Fibroblast of villous mesenchyme (primary cell): Measurements from ENCODE around the gene NKX2-4. TPM values are rescaled to one million over a fixed set of nuclear protein-coding genes. Genes with fewer than 3 reads are reported as not detected.
"Not testable (repeated sequence)": the region's sequence is repeated elsewhere in the genome, so short reads cannot be mapped to it uniquely, and the experiment has no call there.

ENCODE experiments used
- DNase-seq: peaks from one replicate; pipeline ENCODE4 v3.0.0-alpha.2; 2010; ENCODE audit warnings: low read depth
- H3K4me3 ChIP-seq: 2 replicates; pipeline ENCODE4 v1.5.1; 2011; ENCODE audit warnings: low read depth, mild to moderate bottlenecking, low read length
- CTCF ChIP-seq: IDR thresholded peaks from 2 replicates; pipeline ENCODE4 v1.5.1; 2012; ENCODE audit warnings: low read depth, mild to moderate bottlenecking, low read length; ENCODE audit not compliant: insufficient read depth
- total RNA-seq: library from RNA; depleted of rRNA; stranded (reverse); fragments of >200 nt; gene quantifications from 2 replicates; pipeline ENCODE4 v1.2.3, GENCODE V29; 2012

NKX2-4 gene
- total RNA-seq, 1 donor = not detected

- DNase-seq = no peak
- no peak for TF ChIP-seq CTCF
- H3K4me3 ChIP-seq = no peak overlapping the region
These were observed 19.6 kb downstream of the NKX2-4 start for GRCh38 chr20:21377701-21378100.

GRCh38 chr20:21376626-21377025 is 20.7 kb downstream of the NKX2-4 start:
- H3K4me3 ChIP-seq = no peak overlapping the region
- DNase-seq = no peak
- TF ChIP-seq CTCF = no peak

GRCh38 chr20:21373436-21373835 is 23.9 kb downstream of the NKX2-4 start:
- TF ChIP-seq CTCF = no peak
- H3K4me3 ChIP-seq = no peak overlapping the region
- DNase-seq = no peak

- no peak for TF ChIP-seq CTCF
- DNase-seq = no peak
- no peak overlapping the region for H3K4me3 ChIP-seq
These were observed 25.3 kb downstream of the NKX2-4 start for GRCh38 chr20:21372016-21372415.

- no peak overlapping the region for H3K4me3 ChIP-seq
- DNase-seq = no peak
- TF ChIP-seq CTCF = no peak
These were observed 26.1 kb downstream of the NKX2-4 start for GRCh38 chr20:21371193-21371592.

GRCh38 chr20:21368791-21369190 is 28.5 kb downstream of the NKX2-4 start:
- no peak overlapping the region for H3K4me3 ChIP-seq
- no peak for TF ChIP-seq CTCF
- no peak for DNase-seq

GRCh38 chr20:21366273-21366672 is 31.1 kb downstream of the NKX2-4 start:
- not testable (repeated sequence) for DNase-seq, H3K4me3 ChIP-seq
